GM19463 (cell line): Measurements from ENCODE around the gene RBFOX1.

Source experiments
- ATAC-seq: cut with Tn5 transposase; IDR thresholded peaks from one replicate; pipeline ENCODE4 v1.9.1; 2021; ENCODE audit warnings: mild to moderate bottlenecking, moderate library complexity; ENCODE audit not compliant: unreplicated experiment

The RBFOX1 gene

DNA sequence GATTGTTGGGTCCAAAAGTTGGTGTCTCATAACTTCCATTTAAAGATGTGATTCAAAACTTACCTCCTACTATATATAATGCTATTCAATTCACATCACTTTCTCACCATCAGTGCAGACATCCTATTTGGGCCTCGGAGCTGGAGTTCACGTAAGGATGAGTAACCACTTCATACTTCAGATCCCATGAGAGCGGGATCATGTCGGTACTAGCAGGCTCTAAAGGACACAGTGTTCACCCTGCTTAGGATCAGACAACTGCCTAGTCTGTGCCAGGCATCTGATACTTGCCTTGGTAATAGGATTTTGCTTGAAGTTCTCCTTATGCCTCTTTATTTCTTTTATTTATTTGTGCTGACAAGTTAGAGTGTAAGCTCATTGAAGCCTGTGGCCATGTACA lies 39.5 kb downstream of the RBFOX1 start:
- no peak for ATAC-seq

DNA sequence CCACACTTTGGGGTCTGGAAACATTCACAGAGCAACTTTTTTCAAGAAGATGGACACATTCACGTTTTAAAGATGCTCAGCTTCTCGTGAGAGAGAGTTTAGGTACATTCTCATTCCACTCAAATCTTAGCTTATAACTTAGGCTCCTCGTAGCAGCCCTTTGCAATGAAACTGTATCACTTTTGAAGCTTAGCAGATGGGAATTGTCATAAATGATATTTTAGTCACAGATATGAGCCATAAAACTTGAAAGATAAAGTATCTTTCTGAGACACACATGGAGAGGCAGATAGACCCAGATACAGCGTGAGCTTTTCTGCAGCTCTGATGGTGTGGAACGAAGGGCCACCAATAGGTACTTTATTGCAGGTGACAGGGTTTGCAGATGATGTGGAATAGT lies 41.1 kb downstream of the RBFOX1 start:
- ATAC-seq: no peak

- ATAC-seq: no peak
These were observed 42.0 kb downstream of the RBFOX1 start for GRCh38 chr16:7374614-7375174.

DNA sequence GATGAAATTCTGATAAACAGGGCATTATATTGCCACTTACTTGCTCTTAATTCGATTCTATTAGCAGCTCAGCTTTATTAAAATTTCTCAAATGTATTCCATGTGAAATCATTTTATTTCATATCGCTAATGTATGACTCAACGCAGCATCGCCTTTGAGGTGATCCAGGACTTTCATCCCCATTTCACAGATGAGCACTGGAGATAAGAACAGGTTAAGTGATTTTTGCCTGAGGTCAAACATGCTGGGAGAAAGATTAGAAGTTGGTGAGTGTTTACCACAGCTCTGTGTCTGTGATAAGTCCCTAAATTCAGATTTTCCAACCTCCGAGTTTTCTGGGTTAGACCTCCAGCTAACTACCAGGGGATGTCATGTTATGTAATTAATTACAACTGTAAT lies 43.6 kb downstream of the RBFOX1 start:
- ATAC-seq: no peak

DNA sequence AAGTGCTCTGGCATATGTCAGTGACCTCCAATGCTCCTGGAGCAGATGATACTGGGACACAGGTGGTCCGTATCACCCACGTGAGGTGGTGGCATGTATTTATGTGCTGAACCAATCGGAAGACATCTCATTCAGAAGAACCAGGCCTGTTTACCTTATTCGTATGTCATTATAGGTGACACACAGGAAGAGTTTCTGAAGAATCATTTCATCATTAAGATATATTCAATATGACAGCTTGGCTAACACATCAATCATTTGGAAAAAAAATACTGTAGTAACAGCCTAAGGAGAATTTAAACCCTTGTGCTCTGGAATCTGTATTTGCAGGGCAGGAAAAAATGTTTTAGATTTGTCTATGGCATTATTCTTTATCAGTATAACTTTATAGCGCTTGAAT lies 44.6 kb downstream of the RBFOX1 start:
- no peak for ATAC-seq

- no peak for ATAC-seq
These were observed 45.5 kb downstream of the RBFOX1 start for GRCh38 chr16:7378024-7378695.

GRCh38 chr16:7380441-7380840 lies 47.8 kb downstream of the RBFOX1 start:
- ATAC-seq: no peak

- ATAC-seq: no peak
These were observed 48.3 kb downstream of the RBFOX1 start for GRCh38 chr16:7380911-7381310.

- ATAC-seq: no peak
These were observed 49.0 kb downstream of the RBFOX1 start for GRCh38 chr16:7381671-7382070.

DNA sequence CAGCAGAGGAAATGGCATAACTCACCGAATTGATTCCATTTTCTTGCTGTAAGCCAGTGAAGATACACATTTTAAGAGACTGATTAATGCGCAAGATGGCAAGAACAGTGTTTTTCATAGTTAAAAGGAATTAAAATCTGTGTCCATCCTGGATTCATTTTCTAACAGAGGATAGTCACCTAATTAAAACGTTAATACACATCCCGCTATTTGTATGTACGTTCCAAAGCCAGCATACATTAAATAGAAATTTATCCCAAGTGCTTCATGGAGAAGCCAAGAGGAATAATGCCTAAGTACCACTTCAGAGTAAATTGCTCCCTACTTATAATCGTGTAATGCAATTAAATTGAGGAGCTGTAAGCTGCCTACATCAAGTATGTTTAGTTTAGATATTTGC lies 49.9 kb downstream of the RBFOX1 start:
- no peak for ATAC-seq

DNA sequence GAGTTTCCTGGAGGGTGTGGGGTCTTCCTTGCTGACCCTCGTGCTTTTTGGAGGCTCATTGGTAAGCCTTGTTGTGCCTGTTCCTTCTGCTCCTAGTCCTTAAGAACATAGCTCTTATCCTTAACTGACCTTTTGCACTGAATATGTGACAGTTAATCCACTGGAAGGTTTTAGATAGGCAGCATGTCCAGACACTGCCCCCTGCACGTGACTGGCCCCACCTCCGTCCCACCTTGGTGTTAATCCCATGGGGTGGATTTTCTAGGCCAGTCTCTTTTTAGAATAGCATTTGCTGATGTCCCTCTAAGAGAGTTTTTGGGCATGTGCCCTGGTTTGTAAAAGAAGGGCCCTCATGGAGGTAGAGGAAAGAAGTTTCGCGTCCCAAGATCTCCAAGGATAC lies 58.3 kb downstream of the RBFOX1 start:
- no peak for ATAC-seq

DNA sequence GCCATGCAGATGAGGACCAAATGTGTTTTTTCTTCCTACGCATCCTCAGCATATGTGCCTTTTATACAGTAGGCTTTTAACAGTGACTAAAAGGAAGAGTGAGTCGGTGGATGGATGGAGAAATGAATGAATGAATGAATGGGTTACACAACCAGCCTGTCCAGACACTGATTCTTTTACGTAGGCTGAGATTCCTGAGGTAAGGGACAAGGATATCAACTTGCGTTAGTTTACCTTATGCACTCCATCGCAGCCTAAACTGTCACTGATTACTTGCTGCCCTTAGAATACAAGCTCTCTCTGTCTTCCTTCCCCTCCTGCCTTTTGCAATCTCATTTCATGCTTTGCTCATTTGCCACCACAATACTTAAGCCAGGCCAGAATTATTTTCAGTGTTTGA lies 59.0 kb downstream of the RBFOX1 start:
- ATAC-seq: no peak

GRCh38 chr16:7392206-7392605 lies 59.6 kb downstream of the RBFOX1 start:
- no peak for ATAC-seq

GRCh38 chr16:7393680-7394079 lies 61.0 kb downstream of the RBFOX1 start:
- no peak for ATAC-seq

DNA sequence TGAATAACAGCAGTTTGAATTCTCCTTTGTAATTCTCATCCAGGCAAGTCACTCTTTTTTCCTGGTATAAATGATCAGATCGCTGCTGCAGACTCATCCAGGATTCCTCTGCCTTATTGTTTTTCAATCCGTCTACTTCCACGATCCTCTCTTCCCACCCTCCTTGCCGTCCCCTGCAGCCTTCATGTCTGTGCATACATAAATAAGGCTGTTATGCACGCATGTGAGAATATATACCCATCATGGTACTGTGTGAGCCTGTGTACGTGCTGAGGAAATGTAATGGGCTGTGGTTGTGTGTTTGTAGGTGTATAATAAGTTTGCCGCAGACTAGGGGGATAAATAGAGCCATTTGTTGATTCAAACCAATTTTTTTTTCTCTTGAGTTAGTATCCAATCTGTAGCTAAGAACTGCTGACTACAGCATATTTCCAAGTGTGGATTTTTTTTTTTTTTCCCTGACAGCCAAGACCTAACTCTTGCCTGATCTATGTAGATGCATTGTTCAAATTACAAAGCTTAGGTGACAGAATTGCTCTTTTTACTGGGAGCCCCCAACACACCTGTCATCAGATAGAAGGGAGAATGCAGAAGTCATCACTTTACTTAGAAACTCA lies 62.2 kb downstream of the RBFOX1 start:
- no peak for ATAC-seq

DNA sequence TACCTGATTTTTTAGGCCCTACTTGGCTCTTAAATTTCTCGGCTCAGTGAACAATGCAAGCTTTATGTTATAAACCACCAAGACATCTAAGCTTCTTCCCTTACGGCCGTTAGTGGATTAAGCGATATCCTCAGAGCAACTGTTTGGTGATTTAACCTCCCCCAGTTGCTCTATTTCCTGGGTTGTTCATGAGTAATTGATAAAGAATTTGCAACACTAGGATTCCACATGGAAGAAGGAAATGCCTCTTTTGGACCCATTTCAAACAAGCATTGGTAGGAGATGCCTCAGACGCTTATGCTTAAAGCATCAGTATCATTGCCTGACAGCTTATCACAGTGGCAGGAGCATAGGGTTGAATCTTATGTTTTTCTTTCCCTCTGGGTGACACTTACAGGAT lies 65.3 kb downstream of the RBFOX1 start:
- ATAC-seq: no peak

- no peak for ATAC-seq
These were observed 65.9 kb downstream of the RBFOX1 start for GRCh38 chr16:7398536-7398935.

- no peak for ATAC-seq
These were observed 66.7 kb downstream of the RBFOX1 start for GRCh38 chr16:7399296-7399695.

- ATAC-seq: no peak
These were observed 67.7 kb downstream of the RBFOX1 start for GRCh38 chr16:7400117-7400890.

DNA sequence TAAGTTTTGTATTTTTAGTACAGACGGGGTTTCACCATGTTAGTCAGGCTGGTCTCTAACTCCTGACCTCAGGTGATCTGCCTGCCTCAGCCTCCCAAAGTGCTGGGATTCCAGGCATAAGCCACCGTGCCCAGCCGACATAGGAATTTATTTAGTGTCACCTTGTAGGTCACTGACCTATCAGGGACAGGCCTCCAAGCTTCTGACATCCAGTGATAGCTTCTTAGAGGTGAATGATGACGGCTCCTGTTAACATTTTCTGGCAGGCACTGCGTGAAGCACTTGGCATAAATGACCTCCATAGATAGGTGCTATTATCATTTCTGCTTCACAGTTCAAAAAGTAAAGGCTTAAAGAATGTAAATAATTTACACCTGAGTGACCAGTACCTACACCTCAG lies 71.6 kb downstream of the RBFOX1 start:
- ATAC-seq: no peak

GRCh38 chr16:7405166-7405565 lies 72.5 kb downstream of the RBFOX1 start:
- ATAC-seq: no peak
